SK-N-SH treated with all-trans-retinoic acid at 6 μM for 48 hours (cell line): ENCODE measurements around the gene UBXN10.
A peak's percentile ranks its signal among the peaks of the same experiment; 100 is the strongest.

ENCODE experiments used
- ATAC-seq: fragments of 200-7000 bp; cut with Tn5 transposase; 3 replicates; pipeline ENCODE4 v1.9.1; 2020; ENCODE audit warnings: mild to moderate bottlenecking, moderate library complexity
- ARNTL ChIP-seq: fragments of 450-650 bp; formaldehyde crosslinking; IDR thresholded peaks from 2 replicates; pipeline ENCODE4 v1.5.0; 2020; ENCODE audit warnings: low read depth, mild to moderate bottlenecking, moderate library complexity, borderline replicate concordance
- BACH2 ChIP-seq: fragments of 250-450 bp; sonication (Bioruptor Pico); IDR thresholded peaks from 2 replicates; pipeline ENCODE4 v1.9.0; 2021; ENCODE audit warnings: mild to moderate bottlenecking, borderline replicate concordance
- CREB5 ChIP-seq: fragments of 250-450 bp; sonication (Bioruptor Pico); IDR thresholded peaks from 2 replicates; pipeline ENCODE4 v1.5.1; 2020; ENCODE audit warnings: low read depth, mild to moderate bottlenecking, moderate library complexity
- CSDC2 ChIP-seq: fragments of 250-450 bp; sonication (Bioruptor Pico); IDR thresholded peaks from 2 replicates; pipeline ENCODE4 v1.5.0; 2020; ENCODE audit warnings: mild to moderate bottlenecking, moderate library complexity
- CSRNP3 ChIP-seq: fragments of 250-450 bp; sonication (Bioruptor Pico); IDR thresholded peaks from 2 replicates; pipeline ENCODE4 v1.5.1; 2021; ENCODE audit warnings: mild to moderate bottlenecking, moderate library complexity
- ESRRG ChIP-seq: fragments of 250-450 bp; sonication (Bioruptor Pico); IDR thresholded peaks from 2 replicates; pipeline ENCODE4 v1.6.1; 2021; ENCODE audit warnings: mild to moderate bottlenecking
- GLIS3 ChIP-seq: fragments of 250-450 bp; sonication (Bioruptor Pico); IDR thresholded peaks from 2 replicates; pipeline ENCODE4 v1.5.0; 2020; ENCODE audit warnings: mild to moderate bottlenecking, moderate library complexity
- ISL1 ChIP-seq: fragments of 250-450 bp; sonication (Bioruptor Pico); IDR thresholded peaks from 2 replicates; pipeline ENCODE4 v2.1.2; 2022; ENCODE audit warnings: mild to moderate bottlenecking, moderate library complexity
- OSR1 ChIP-seq: fragments of 250-450 bp; sonication (Bioruptor Pico); IDR thresholded peaks from 2 replicates; pipeline ENCODE4 v1.8.0; 2022; ENCODE audit warnings: moderate library complexity, mild to moderate bottlenecking, inconsistent platforms
- PATZ1 ChIP-seq: fragments of 250-450 bp; sonication (Bioruptor Pico); IDR thresholded peaks from 2 replicates; pipeline ENCODE4 v1.8.0; 2020; ENCODE audit warnings: mild to moderate bottlenecking, moderate library complexity, borderline replicate concordance
- POU6F1 ChIP-seq: fragments of 250-450 bp; sonication (Bioruptor Pico); IDR thresholded peaks from 2 replicates; pipeline ENCODE4 v1.8.0; 2021; ENCODE audit warnings: low read depth, mild to moderate bottlenecking, moderate library complexity, borderline replicate concordance
- PPARA ChIP-seq: fragments of 250-450 bp; sonication (Bioruptor Pico); IDR thresholded peaks from 2 replicates; pipeline ENCODE4 v1.5.0; 2020; ENCODE audit warnings: mild to moderate bottlenecking, borderline replicate concordance
- RARB ChIP-seq: fragments of 250-450 bp; sonication (Bioruptor Pico); IDR thresholded peaks from 2 replicates; pipeline ENCODE4 v1.8.0; 2021; ENCODE audit warnings: mild to moderate bottlenecking, moderate library complexity
- TCF4 ChIP-seq: fragments of 250-450 bp; sonication (Bioruptor Pico); IDR thresholded peaks from 2 replicates; pipeline ENCODE4 v1.8.0; 2021; ENCODE audit warnings: mild to moderate bottlenecking, moderate library complexity, borderline replicate concordance
- TSHZ2 ChIP-seq: fragments of 250-450 bp; sonication (Bioruptor Pico); IDR thresholded peaks from 2 replicates; pipeline ENCODE4 v1.5.0; 2020; ENCODE audit warnings: mild to moderate bottlenecking, moderate library complexity
- ZFP3 ChIP-seq: fragments of 250-450 bp; sonication (Bioruptor Pico); IDR thresholded peaks from 2 replicates; pipeline ENCODE4 v1.5.0; 2020; ENCODE audit warnings: mild to moderate bottlenecking, moderate library complexity
- ZNF565 ChIP-seq: fragments of 450-650 bp; formaldehyde crosslinking; conservative IDR thresholded peaks from 2 replicates; pipeline ENCODE4 v1.5.0; 2020; ENCODE audit warnings: low read depth, mild to moderate bottlenecking, moderate library complexity
- ZNF8 ChIP-seq: fragments of 450-650 bp; formaldehyde crosslinking; IDR thresholded peaks from 2 replicates; pipeline ENCODE4 v1.5.0; 2020; ENCODE audit warnings: mild to moderate bottlenecking, moderate library complexity

The UBXN10 gene

GRCh38 chr1:20194757-20195461, 9.0 kb downstream of the UBXN10 start:
- TF ChIP-seq ZNF565: no peak
- no peak for TF ChIP-seq POU6F1
- ATAC-seq: peak; percentile 83

- TF ChIP-seq TSHZ2 (CRISPR knock-in tag) (no peak), RARB (CRISPR knock-in tag) (no peak), CSDC2 (CRISPR knock-in tag) (no peak), ZNF8 (no peak), OSR1 (CRISPR knock-in tag) (no peak)
Observed at GRCh38 chr1:20195462-20195780, 9.5 kb downstream of the UBXN10 start.

GRCh38 chr1:20197329-20197791, 11.5 kb downstream of the UBXN10 start:
- ATAC-seq: no peak
- TF ChIP-seq ISL1: no peak
- no peak for TF ChIP-seq TCF4 (CRISPR knock-in tag)
- no peak for TF ChIP-seq CSDC2 (CRISPR knock-in tag)
- TF ChIP-seq PPARA: no peak
- no peak for TF ChIP-seq ZFP3
- TF ChIP-seq BACH2 (CRISPR knock-in tag): no peak
- TF ChIP-seq ARNTL (CRISPR knock-in tag): no peak
- TF ChIP-seq ZNF565: no peak
- no peak for TF ChIP-seq GLIS3
- no peak for TF ChIP-seq OSR1 (CRISPR knock-in tag)
- TF ChIP-seq CSRNP3 (CRISPR knock-in tag): no peak
- TF ChIP-seq ESRRG (CRISPR knock-in tag): no peak

More at GRCh38 chr1:20195462-20195780, 9.5 kb downstream of the UBXN10 start:
- ATAC-seq: no peak

GRCh38 chr1:20198296-20198695, 12.4 kb downstream of the UBXN10 start:
- no peak for TF ChIP-seq OSR1 (CRISPR knock-in tag)
- no peak for TF ChIP-seq RARB (CRISPR knock-in tag)
- TF ChIP-seq ESRRG (CRISPR knock-in tag): no peak
- no peak for TF ChIP-seq PATZ1 (CRISPR knock-in tag)
- no peak for TF ChIP-seq ARNTL (CRISPR knock-in tag)
- TF ChIP-seq CREB5 (CRISPR knock-in tag): no peak
- no peak for ATAC-seq
